Vagina (tissue), 2 donors: ENCODE results near the gene WWP2. TPM values are rescaled to one million over a fixed set of nuclear protein-coding genes. Genes with fewer than 3 reads are reported as not detected.

Experiments
- DNase-seq, 2 donors: peaks; one replicate each; pipeline ENCODE4 v3.0.0-alpha.2; 2017; ENCODE audit errors: extremely low spot score in 2 of 2
- H3K27ac ChIP-seq: fragments of 200-600 bp; sonication (generic); one replicate; pipeline ENCODE4 v1.5.1; 2019
- H3K27me3 ChIP-seq: fragments of 200-600 bp; sonication (generic); one replicate; pipeline ENCODE4 v1.5.1; 2019
- H3K36me3 ChIP-seq, 2 donors: fragments of 200-600 bp; sonication (generic); one replicate each; pipeline ENCODE4 v1.5.1; 2017 to 2019
- H3K4me1 ChIP-seq: fragments of 200-600 bp; sonication (generic); one replicate; pipeline ENCODE4 v1.5.1; 2019
- H3K4me3 ChIP-seq, 2 donors: fragments of 200-600 bp; sonication (generic); 1 replicate in 1 of 2; 2 replicates in 1 of 2; pipeline ENCODE4 v1.5.1; 2016 to 2019
- H3K9me3 ChIP-seq: fragments of 200-600 bp; sonication (generic); one replicate; pipeline ENCODE4 v1.5.1; 2019
- CTCF ChIP-seq, 3 experiments: fragments of 450-650 bp in 2 of 3; fragments of 200-600 bp in 1 of 3; sonication (generic) in 1 of 3; IDR thresholded peaks; one replicate each; pipeline ENCODE4 v1.5.1; 2017 to 2019; ENCODE audit warnings: antibody characterized with exemption in 3 of 3, mild to moderate bottlenecking in 2 of 3, moderate library complexity in 2 of 3
- POLR2A ChIP-seq, 2 donors: fragments of 450-650 bp; IDR thresholded peaks; one replicate each; pipeline ENCODE4 v1.6.1; 2017; ENCODE audit warnings: antibody characterized with exemption in 2 of 2, mild to moderate bottlenecking in 2 of 2, moderate library complexity in 2 of 2
- POLR2AphosphoS5 ChIP-seq, 2 donors: sonication (generic); formaldehyde crosslinking; IDR thresholded peaks; one replicate each; pipeline ENCODE4 v1.9.0; 2017; ENCODE audit warnings: antibody characterized with exemption in 2 of 2, mild to moderate bottlenecking in 2 of 2, low read depth in 1 of 2; ENCODE audit not compliant: insufficient read depth in 1 of 2
- intact Hi-C: fragments of 100-400 bp; cut with DNase I; formaldehyde crosslinking; loops from one replicate; pipeline ENCODE4 v1.15.1; 2023
- total RNA-seq: library from RNA; depleted of rRNA; stranded (reverse); fragments of >200 nt; gene quantifications from one replicate; pipeline ENCODE4 v1.2.3, GENCODE V29; 2016

WWP2 gene
- total RNA-seq: 26.0 TPM

- peak within 1 kb of the TSS; percentile 81 for H3K27ac ChIP-seq
- TF ChIP-seq CTCF (IDR thresholded peaks at IDR 0.05) (no peak), POLR2AphosphoS5 (IDR thresholded peaks at IDR 0.05; ENCODE audit: insufficient read depth in 1 of 2, low read depth in 1 of 2) (peak in 1 of 2 donors; percentile 58), POLR2A (IDR thresholded peaks at IDR 0.05) (peak in 1 of 2 donors; percentile 33)
- H3K27me3 ChIP-seq: no peaks in the 10 kb centered on the region
- peak within 1 kb of the TSS; percentile 81 to 98 for H3K4me3 ChIP-seq
- no peaks in the 10 kb centered on the region for H3K9me3 ChIP-seq
- H3K36me3 ChIP-seq: no peaks in the 10 kb centered on the region
- H3K4me1 ChIP-seq: peaks cover 9% of the 10 kb centered on the region
- no peak for DNase-seq
- intact Hi-C loops: no loop called here
Observed at GRCh38 chr16:69761983-69762813, at the start of gene WWP2. WWP2 (plus strand) TSS chr16:69762332; CDS start chr16:69787011, 24,679 bp downstream.

GRCh38 chr16:69712914-69713581, 49.1 kb upstream of the WWP2 start:
- Histone ChIP-seq H3K36me3 (peaks cover 0 to 29% of the 10 kb centered on the region in 2 donors), H3K9me3 (no peaks in the 10 kb centered on the region), H3K27me3 (no peaks in the 10 kb centered on the region), H3K4me3 (no peak overlapping the region), H3K4me1 (peaks cover 19% of the 10 kb centered on the region), H3K27ac (no peak overlapping the region)
- TF ChIP-seq CTCF (IDR thresholded peaks at IDR 0.05) (no peak), POLR2AphosphoS5 (IDR thresholded peaks at IDR 0.05; ENCODE audit: insufficient read depth in 1 of 2, low read depth in 1 of 2) (no peak), POLR2A (IDR thresholded peaks at IDR 0.05) (no peak)
- intact Hi-C loops: no loop called here
- DNase-seq: no peak

GRCh38 chr16:69717066-69717465, 45.1 kb upstream of the WWP2 start:
- DNase-seq: no peak
- H3K4me3 ChIP-seq: no peak overlapping the region
- intact Hi-C loops: no loop called here
- no peak overlapping the region for H3K27ac ChIP-seq
- H3K36me3 ChIP-seq: peaks cover 0 to 33% of the 10 kb centered on the region in 2 donors
- H3K4me1 ChIP-seq: no peaks in the 10 kb centered on the region
- no peaks in the 10 kb centered on the region for H3K9me3 ChIP-seq
- TF ChIP-seq POLR2AphosphoS5 (IDR thresholded peaks at IDR 0.05; ENCODE audit: insufficient read depth in 1 of 2, low read depth in 1 of 2) (no peak), POLR2A (IDR thresholded peaks at IDR 0.05) (no peak), CTCF (IDR thresholded peaks at IDR 0.05) (no peak)
- H3K27me3 ChIP-seq: no peaks in the 10 kb centered on the region

GRCh38 chr16:69718111-69718764, 43.9 kb upstream of the WWP2 start:
- intact Hi-C loops: no loop called here
- Histone ChIP-seq H3K4me1 (no peaks in the 10 kb centered on the region), H3K9me3 (no peaks in the 10 kb centered on the region), H3K27ac (no peak overlapping the region), H3K27me3 (no peaks in the 10 kb centered on the region), H3K4me3 (no peak overlapping the region), H3K36me3 (peaks cover 0 to 33% of the 10 kb centered on the region in 2 donors)
- TF ChIP-seq POLR2AphosphoS5 (IDR thresholded peaks at IDR 0.05; ENCODE audit: insufficient read depth in 1 of 2, low read depth in 1 of 2) (no peak), CTCF (IDR thresholded peaks at IDR 0.05) (no peak), POLR2A (IDR thresholded peaks at IDR 0.05) (no peak)
- no peak for DNase-seq
